HepG2 (cell line): ENCODE data around the gene FSIP1. TPM values are rescaled to one million over a fixed set of nuclear protein-coding genes. Genes with fewer than 3 reads are reported as not detected.

Source experiments
- ATAC-seq: fragments of 200-7000 bp; cut with Tn5 transposase; 3 replicates; pipeline ENCODE4 v1.9.1; 2020; ENCODE audit warnings: mild to moderate bottlenecking, moderate library complexity
- BruUV-seq: library from RNA; stranded (reverse); fragments of 400-500 nt; replicated peaks from 2 replicates; lab custom pipeline; 2021; lab: Mats Ljungman, UMichigan
- CTCF ChIA-PET: fragments of 300-600 bp; formaldehyde crosslinking; extraction: SDS; loops from one replicate; lab custom pipeline; 2021; ENCODE audit warnings: low total read pairs, inconsistent platforms, low intra/inter-chr PET ratio; lab: Yijun Ruan, JAX
- POLR2A ChIA-PET: fragments of 350-600 bp; sonication (Branson Sonifier 250); formaldehyde crosslinking; loops from one replicate; lab custom pipeline; 2020; ENCODE audit warnings: antibody characterized with exemption, inconsistent platforms; lab: Yijun Ruan, JAX
- DNase-seq: peaks from one replicate; pipeline ENCODE4 v3.0.0-alpha.2; 2015; ENCODE audit warnings: low spot score
- FAIRE-seq: peaks from 3 replicates; lab custom pipeline; 2011; peaks lifted over from hg19 to GRCh38; lab: Jason Lieb, UNC
- H2AFZ ChIP-seq: one replicate; pipeline ENCODE4 v1.6.1; 2011; ENCODE audit warnings: low read length, inconsistent platforms
- H3K27ac ChIP-seq: fragments of 300-600 bp; 3 replicates; pipeline ENCODE4 v1.8.0; 2011; ENCODE audit warnings: mixed run types, mild to moderate bottlenecking, mixed read lengths, low read length, inconsistent platforms; ENCODE audit not compliant: insufficient read depth; ENCODE audit errors: extremely low read length
- H3K27me3 ChIP-seq, 2 experiments: fragments of 200-600 bp in 1 of 2; 2 replicates in 1 of 2; 3 replicates in 1 of 2; pipeline versions ENCODE4 v1.6.0 to v1.8.0; 2011; ENCODE audit warnings: low read length in 2 of 2, mild to moderate bottlenecking in 2 of 2, moderate library complexity in 2 of 2, inconsistent platforms in 1 of 2; ENCODE audit not compliant: insufficient read depth in 2 of 2, control insufficient read depth in 1 of 2
- H3K36me3 ChIP-seq, 2 experiments: fragments of 200-600 bp in 1 of 2; replicated peaks in 1 of 2; 2 replicates in 1 of 2; 3 replicates in 1 of 2; pipeline versions ENCODE4 v1.5.1 to v1.8.0; 2011; ENCODE audit warnings: low read length in 2 of 2, inconsistent platforms in 1 of 2; ENCODE audit not compliant: insufficient read depth in 2 of 2, control insufficient read depth in 1 of 2
- H3K4me1 ChIP-seq: 2 replicates; pipeline ENCODE4 v1.5.1; 2012; ENCODE audit warnings: low read length, inconsistent platforms; ENCODE audit not compliant: insufficient read depth
- H3K4me2 ChIP-seq: 2 replicates; pipeline ENCODE4 v1.6.0; 2011; ENCODE audit warnings: low read depth, low read length, inconsistent platforms
- H3K4me3 ChIP-seq, 3 experiments: fragments of 200-600 bp in 1 of 3; sonication (generic), shearing (Covaris generic) in 1 of 3; replicated peaks in 1 of 3; 2 replicates each; pipeline ENCODE4 v1.5.1; 2011 to 2016; ENCODE audit warnings: low read length in 3 of 3, inconsistent platforms in 2 of 3, low read depth in 2 of 3, mild to moderate bottlenecking in 2 of 3, control low read depth in 1 of 3, mixed read lengths in 1 of 3; ENCODE audit not compliant: insufficient read depth in 1 of 3
- H3K79me2 ChIP-seq: one replicate; pipeline ENCODE4 v1.6.1; 2011; ENCODE audit warnings: low read length, inconsistent platforms; ENCODE audit not compliant: insufficient read depth
- H3K9ac ChIP-seq: 2 replicates; pipeline ENCODE4 v1.6.0; 2011; ENCODE audit warnings: mild to moderate bottlenecking, low read depth, low read length, inconsistent platforms; ENCODE audit not compliant: insufficient read depth
- H3K9me3 ChIP-seq: 2 replicates; pipeline ENCODE4 v1.5.1; 2012; ENCODE audit warnings: mild to moderate bottlenecking, low read length
- H4K20me1 ChIP-seq: 2 replicates; pipeline ENCODE4 v1.6.0; 2011; ENCODE audit warnings: inconsistent platforms, mild to moderate bottlenecking, low read length, moderate library complexity; ENCODE audit not compliant: insufficient read depth
- DR1 ChIP-seq: sonication (generic); formaldehyde crosslinking; IDR thresholded peaks from 2 replicates; pipeline ENCODE4 v1.8.0; 2021; ENCODE audit warnings: mild to moderate bottlenecking, missing genetic modification reagents, inconsistent platforms
- E2F1 ChIP-seq: sonication (generic); formaldehyde crosslinking; IDR thresholded peaks from 2 replicates; pipeline ENCODE4 v1.5.0; 2020; ENCODE audit warnings: missing genetic modification reagents
- GABPA ChIP-seq, 2 experiments: IDR thresholded peaks; 2 replicates each; pipeline ENCODE4 v1.6.1; 2011 to 2016; ENCODE audit warnings: low read depth in 2 of 2, low read length in 1 of 2, missing biosample characterization in 1 of 2, missing genetic modification characterization in 1 of 2
- MAFG ChIP-seq: sonication (generic); formaldehyde crosslinking; IDR thresholded peaks from 2 replicates; pipeline ENCODE4 v1.5.1; 2020; ENCODE audit warnings: mild to moderate bottlenecking, missing genetic modification reagents
- MAFK ChIP-seq, 2 experiments: IDR thresholded peaks in 1 of 2; conservative IDR thresholded peaks in 1 of 2; 2 replicates each; pipeline ENCODE4 v1.6.1; 2011; ENCODE audit warnings: improper control_type of control experiment in 2 of 2, low read length in 2 of 2
- MIER2 ChIP-seq: IDR thresholded peaks from 2 replicates; pipeline ENCODE4 v1.6.1; 2016; ENCODE audit warnings: missing biosample characterization, missing genetic modification reagents
- NFATC3 ChIP-seq: sonication (generic); formaldehyde crosslinking; IDR thresholded peaks from 2 replicates; pipeline ENCODE4 v1.5.1; 2020; ENCODE audit warnings: mild to moderate bottlenecking, missing genetic modification reagents
- PAXIP1 ChIP-seq: sonication (generic); formaldehyde crosslinking; conservative IDR thresholded peaks from 2 replicates; pipeline ENCODE4 v1.4.0; 2020; ENCODE audit warnings: mild to moderate bottlenecking, missing genetic modification reagents, moderate library complexity
- ZBTB43 ChIP-seq: sonication (generic); formaldehyde crosslinking; conservative IDR thresholded peaks from 2 replicates; pipeline ENCODE4 v1.4.0; 2020; ENCODE audit warnings: missing genetic modification reagents
- ZFP36L2 ChIP-seq: sonication (generic); formaldehyde crosslinking; IDR thresholded peaks from 2 replicates; pipeline ENCODE4 v1.4.0; 2020; ENCODE audit warnings: missing genetic modification reagents
- ZFP37 ChIP-seq: sonication (generic); formaldehyde crosslinking; IDR thresholded peaks from 2 replicates; pipeline ENCODE4 v1.4.0; 2020; ENCODE audit warnings: missing genetic modification reagents, borderline replicate concordance
- ZNF10 ChIP-seq: sonication (generic); formaldehyde crosslinking; IDR thresholded peaks from 2 replicates; pipeline ENCODE4 v1.4.0; 2020; ENCODE audit warnings: mild to moderate bottlenecking, low read depth, missing genetic modification reagents, borderline replicate concordance
- ZNF296 ChIP-seq: sonication (generic); formaldehyde crosslinking; conservative IDR thresholded peaks from 2 replicates; pipeline ENCODE4 v1.5.0; 2020; ENCODE audit warnings: mild to moderate bottlenecking, missing genetic modification reagents
- ZNF577 ChIP-seq: sonication (generic); formaldehyde crosslinking; IDR thresholded peaks from 2 replicates; pipeline ENCODE4 v1.4.0; 2020; ENCODE audit warnings: mild to moderate bottlenecking, low read depth, missing genetic modification reagents, borderline replicate concordance
- ZNF660 ChIP-seq: sonication (generic); formaldehyde crosslinking; IDR thresholded peaks from 2 replicates; pipeline ENCODE4 v1.5.1; 2020; ENCODE audit warnings: mild to moderate bottlenecking, low read depth, missing genetic modification reagents, borderline replicate concordance
- ZNF780A ChIP-seq: sonication (generic); formaldehyde crosslinking; IDR thresholded peaks from 2 replicates; pipeline ENCODE4 v1.8.0; 2022; ENCODE audit warnings: mild to moderate bottlenecking, missing genetic modification reagents, moderate library complexity
- ZSCAN20 ChIP-seq: sonication (generic); formaldehyde crosslinking; IDR thresholded peaks from 2 replicates; pipeline ENCODE4 v1.4.0; 2020; ENCODE audit warnings: missing genetic modification reagents, mild to moderate bottlenecking, borderline replicate concordance
- in situ Hi-C: cut with HindIII; loops from 2 replicates; pipeline ENCODE4 v1.10.0; 2017; ENCODE audit warnings: low pct_unique_long_range_greater_than_20kb; ENCODE audit not compliant: extremely low pct_ligation_motif_present
- intact Hi-C: fragments of 100-400 bp; cut with micrococcal nuclease; formaldehyde crosslinking; loops from one replicate; pipeline ENCODE4 v1.10.0; 2022; ENCODE audit not compliant: unreplicated experiment
- polyA plus RNA-seq, 8 experiments: library from polyadenylated mRNA; depleted of rRNA in 3 of 8; stranded (reverse) in 7 of 8; unstranded in 1 of 8; fragments of >200 nt; fragmentation: Illumina TruSeq in 4 of 8; extraction: Trizol in 4 of 8; gene quantifications; 2 replicates each; pipeline versions ENCODE4 v1.2.1 to v1.2.3, GENCODE V29; 2011 to 2016; ENCODE audit warnings: low read depth in 4 of 8, missing spikeins in 1 of 8, mixed read lengths in 1 of 8; ENCODE audit not compliant: insufficient read depth in 1 of 8
- total RNA-seq, 5 experiments: library from RNA; depleted of rRNA; stranded (reverse); fragments of >200 nt; fragmentation: Illumina TruSeq; extraction: Trizol; gene quantifications; 2 replicates each; pipeline ENCODE4 v1.2.3, GENCODE V29; 2016; ENCODE audit warnings: low read depth in 1 of 5

FSIP1 gene
- total and polyA plus RNA-seq, 2 of the 13 experiments (the other 11 are each of a cell fraction or from before 2014, with no cell fraction given): 0.18 TPM; not detected in 1

GRCh38 chr15:39613861-39614260 is 168.8 kb downstream of the FSIP1 start (continued):
- TF ChIP-seq ZNF10 (CRISPR knock-in tag): no peak
- no peak for TF ChIP-seq MAFG (CRISPR knock-in tag)

GRCh38 chr15:39613271-39613670 is 169.4 kb downstream of the FSIP1 start:
- ChIA-PET CTCF (no interaction called here), POLR2A (no interaction called here)
- in situ Hi-C loops: no loop called here
- ATAC-seq (no peak), FAIRE-seq (no peak), DNase-seq (no peak)
- Histone ChIP-seq H3K9ac (no peak overlapping the region), H3K9me3 (peaks cover 10% of the 10 kb centered on the region; the same call in 1 of the 2 replicates), H3K4me2 (no peak overlapping the region), H3K36me3 (no peaks in the 10 kb centered on the region), H3K27me3 (no peaks in the 10 kb centered on the region), H3K4me3 (no peak overlapping the region), H4K20me1 (no peaks in the 10 kb centered on the region), H3K27ac (no peak overlapping the region), H2AFZ (no peak overlapping the region), H3K4me1 (no peaks in the 10 kb centered on the region), H3K79me2 (no peaks in the 10 kb centered on the region)
- no TSS peak for BruUV-seq
- intact Hi-C loops: no loop called here
- TF ChIP-seq ZFP37 (CRISPR knock-in tag) (no peak), ZSCAN20 (CRISPR knock-in tag) (no peak), DR1 (CRISPR knock-in tag) (no peak), ZNF577 (CRISPR knock-in tag) (no peak), MAFK (conservative IDR thresholded peaks at IDR 0.05 in 1 of 2, IDR thresholded peaks at IDR 0.05 in 1 of 2; ENCODE audit: low read length in 2 of 2) (no peak), NFATC3 (CRISPR knock-in tag) (no peak), E2F1 (CRISPR knock-in tag) (no peak), MIER2 (CRISPR knock-in tag) (no peak), ZBTB43 (CRISPR knock-in tag) (no peak), ZNF296 (no peak), PAXIP1 (CRISPR knock-in tag) (no peak), ZNF660 (CRISPR knock-in tag) (no peak), ZNF780A (no peak), ZFP36L2 (CRISPR knock-in tag) (no peak), GABPA (IDR thresholded peaks at IDR 0.05; ENCODE audit: low read depth, low read length) (no peak), GABPA (CRISPR knock-in tag; IDR thresholded peaks at IDR 0.05; ENCODE audit: low read depth) (no peak)
